PC-3 (cell line): ENCODE results near the gene OVCA2. TPM values are rescaled to one million over a fixed set of nuclear protein-coding genes. Genes with fewer than 3 reads are reported as not detected.
A peak's percentile ranks its signal among the peaks of the same experiment; 100 is the strongest.

Experiments
- ATAC-seq: fragments of 200-7000 bp; cut with Tn5 transposase; 2 replicates; pipeline ENCODE4 v1.9.1; 2020; ENCODE audit warnings: mild to moderate bottlenecking, moderate library complexity
- BruUV-seq: library from RNA; stranded (reverse); fragments of 400-500 nt; replicated peaks from 2 replicates; lab custom pipeline; 2021; lab: Mats Ljungman, UMichigan
- CTCF ChIA-PET: fragments of 300-600 bp; sonication (Branson Sonifier 250); formaldehyde crosslinking; loops from one replicate; lab custom pipeline; 2022; ENCODE audit warnings: antibody characterized with exemption; lab: Charles Lee
- POLR2A ChIA-PET: fragments of 300-600 bp; sonication (Branson Sonifier 250); formaldehyde crosslinking; loops from one replicate; lab custom pipeline; 2022; ENCODE audit warnings: antibody characterized with exemption; ENCODE audit not compliant: unreplicated experiment; lab: Charles Lee
- DNase-seq: peaks from one replicate; pipeline ENCODE4 v3.0.0-alpha.2; 2015
- H2AFZ ChIP-seq: fragments of 300-600 bp; sonication (generic); 2 replicates; pipeline ENCODE4 v1.6.0; 2016; ENCODE audit warnings: antibody characterized with exemption, low read length
- H3F3A ChIP-seq: fragments of 300-600 bp; sonication (generic); one replicate; pipeline ENCODE4 v1.6.0; 2017; ENCODE audit warnings: antibody characterized with exemption, low read length, control low read depth, mild to moderate bottlenecking; ENCODE audit not compliant: unreplicated experiment
- H3K27ac ChIP-seq: fragments of 300-600 bp; sonication (generic); 2 replicates; pipeline ENCODE4 v1.5.1; 2016; ENCODE audit warnings: mild to moderate bottlenecking, low read length
- H3K27me3 ChIP-seq: fragments of 300-600 bp; sonication (generic); 2 replicates; pipeline ENCODE4 v1.6.1; 2016; ENCODE audit warnings: low read length, mixed read lengths
- H3K36me3 ChIP-seq: fragments of 300-600 bp; sonication (generic); 2 replicates; pipeline ENCODE4 v1.6.1; 2016; ENCODE audit warnings: low read depth, mixed run types, low read length, mixed read lengths
- H3K4me1 ChIP-seq: fragments of 300-600 bp; sonication (generic); 2 replicates; pipeline ENCODE4 v1.5.1; 2016; ENCODE audit warnings: low read length; ENCODE audit not compliant: insufficient read depth
- H3K4me2 ChIP-seq: fragments of 300-600 bp; sonication (generic); 2 replicates; pipeline ENCODE4 v1.6.0; 2016; ENCODE audit warnings: low read length
- H3K4me3 ChIP-seq: fragments of 300-600 bp; sonication (generic); 2 replicates; pipeline ENCODE4 v1.5.1; 2016; ENCODE audit warnings: mild to moderate bottlenecking, low read length, mixed read lengths
- H3K79me2 ChIP-seq: fragments of 300-600 bp; sonication (generic); 2 replicates; pipeline ENCODE4 v1.6.1; 2017; ENCODE audit warnings: low read length, mixed read lengths
- H3K9ac ChIP-seq: fragments of 300-600 bp; sonication (generic); 2 replicates; pipeline ENCODE4 v1.6.0; 2016; ENCODE audit warnings: mild to moderate bottlenecking, low read length
- H3K9me2 ChIP-seq: fragments of 300-600 bp; sonication (generic); replicated peaks from 2 replicates; pipeline ENCODE4 v1.6.1; 2016; ENCODE audit warnings: mixed run types, low read length, mixed read lengths
- H3K9me3 ChIP-seq: fragments of 300-600 bp; sonication (generic); 2 replicates; pipeline ENCODE4 v1.6.1; 2016; ENCODE audit warnings: low read length, mixed read lengths
- H4K20me1 ChIP-seq: fragments of 300-600 bp; sonication (generic); 2 replicates; pipeline ENCODE4 v1.6.1; 2016; ENCODE audit warnings: low read length, mixed read lengths
- EZH2 ChIP-seq: fragments of 300-600 bp; sonication (generic); IDR thresholded peaks from one replicate; pipeline ENCODE4 v1.6.1; 2017; ENCODE audit warnings: antibody characterized with exemption, mild to moderate bottlenecking, low read length; ENCODE audit not compliant: unreplicated experiment
- EZH2phosphoT487 ChIP-seq: fragments of 300-600 bp; sonication (generic); IDR thresholded peaks from 2 replicates; pipeline ENCODE4 v1.6.1; 2018; ENCODE audit warnings: mild to moderate bottlenecking, antibody characterized with exemption, low read length, borderline replicate concordance
- intact Hi-C: fragments of 100-400 bp; cut with micrococcal nuclease; formaldehyde crosslinking; loops from 2 replicates; pipeline ENCODE4 v1.9.0; 2023
- total RNA-seq: library from RNA; depleted of rRNA; stranded (reverse); fragments of >200 nt; gene quantifications from 2 replicates; pipeline ENCODE4 v1.2.3, GENCODE V29; 2014
- TF ChIP-seq, protein P1 (sequence below): fragments of 300-600 bp; sonication (generic); conservative IDR thresholded peaks from 2 replicates; pipeline ENCODE4 v1.5.1; 2017; ENCODE audit warnings: antibody characterized with exemption, low read depth, mild to moderate bottlenecking, low read length

Gene OVCA2
- total RNA-seq, 1 experiment from 2014 or later = 58.6 TPM

DNA sequence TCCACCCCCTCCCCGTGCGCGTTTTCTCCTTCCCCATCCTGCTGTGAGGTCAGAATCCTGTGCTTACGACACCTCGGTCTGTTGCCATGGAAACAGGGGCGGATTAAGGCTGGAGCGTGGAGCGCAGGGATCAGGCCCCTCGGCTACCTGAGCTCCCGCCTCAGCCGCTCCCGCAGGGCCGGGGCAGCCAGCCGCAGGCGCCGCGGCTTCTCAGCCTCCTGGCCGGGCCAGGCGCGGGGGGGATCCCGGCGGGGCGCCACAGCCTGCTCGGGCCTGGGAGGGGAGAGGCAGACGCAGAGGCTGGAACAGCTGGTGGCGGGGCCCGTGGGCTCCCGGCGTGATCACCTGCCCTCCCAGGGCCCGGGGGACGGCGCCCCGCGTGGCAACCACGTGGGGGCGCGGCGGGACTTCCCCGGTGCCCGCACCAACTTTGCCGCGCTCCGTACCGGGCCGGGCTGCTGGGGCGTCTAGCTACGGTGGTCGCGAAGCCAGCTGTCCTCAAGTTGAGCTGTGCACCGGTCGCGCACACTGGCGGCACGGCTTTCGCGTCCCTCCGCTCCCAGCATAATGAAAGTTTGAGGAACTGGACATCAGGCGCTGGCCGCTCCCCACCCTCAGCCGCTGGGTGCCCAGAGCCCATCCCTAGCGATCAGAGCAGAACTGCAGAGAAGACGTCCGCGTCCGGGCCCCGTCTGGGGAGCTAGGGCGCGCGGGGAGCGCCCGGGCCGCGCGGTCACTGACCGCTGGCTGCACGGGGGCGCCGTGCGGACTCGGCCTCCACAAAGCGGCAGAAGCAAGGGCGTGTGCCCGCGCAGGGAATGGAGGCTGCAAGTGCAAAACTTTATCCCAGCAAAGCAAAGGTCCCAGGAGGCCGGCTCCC lies 17.9 kb upstream of the OVCA2 start:
- BruUV-seq = no TSS peak
- H3K4me2 ChIP-seq = peak overlapping the region; percentile 95
- POLR2A ChIA-PET = no interaction called here
- peaks cover 38% of the 10 kb centered on the region for H3K79me2 ChIP-seq
- intact Hi-C loops = no loop called here
- peak overlapping the region; percentile 78; the same call in 1 of the 2 replicates for H2AFZ ChIP-seq
- H3K9ac ChIP-seq = peak overlapping the region; percentile 61
- CTCF ChIA-PET = interaction anchor here (0.8 to 2.6 kb wide), 2 partner anchors 115 kb away, joined by 3 to 52 read pairs; no protein-coding TSS in a partner anchor
- H3K27me3 ChIP-seq = no peaks in the 10 kb centered on the region
- DNase-seq (peak; percentile 53), ATAC-seq (no peak)
- H3K4me1 ChIP-seq = no peaks in the 10 kb centered on the region
- no peaks in the 10 kb centered on the region for H3K9me2 ChIP-seq
- H3K9me3 ChIP-seq = no peaks in the 10 kb centered on the region
- H4K20me1 ChIP-seq = no peaks in the 10 kb centered on the region
- TF ChIP-seq, protein P1, sequence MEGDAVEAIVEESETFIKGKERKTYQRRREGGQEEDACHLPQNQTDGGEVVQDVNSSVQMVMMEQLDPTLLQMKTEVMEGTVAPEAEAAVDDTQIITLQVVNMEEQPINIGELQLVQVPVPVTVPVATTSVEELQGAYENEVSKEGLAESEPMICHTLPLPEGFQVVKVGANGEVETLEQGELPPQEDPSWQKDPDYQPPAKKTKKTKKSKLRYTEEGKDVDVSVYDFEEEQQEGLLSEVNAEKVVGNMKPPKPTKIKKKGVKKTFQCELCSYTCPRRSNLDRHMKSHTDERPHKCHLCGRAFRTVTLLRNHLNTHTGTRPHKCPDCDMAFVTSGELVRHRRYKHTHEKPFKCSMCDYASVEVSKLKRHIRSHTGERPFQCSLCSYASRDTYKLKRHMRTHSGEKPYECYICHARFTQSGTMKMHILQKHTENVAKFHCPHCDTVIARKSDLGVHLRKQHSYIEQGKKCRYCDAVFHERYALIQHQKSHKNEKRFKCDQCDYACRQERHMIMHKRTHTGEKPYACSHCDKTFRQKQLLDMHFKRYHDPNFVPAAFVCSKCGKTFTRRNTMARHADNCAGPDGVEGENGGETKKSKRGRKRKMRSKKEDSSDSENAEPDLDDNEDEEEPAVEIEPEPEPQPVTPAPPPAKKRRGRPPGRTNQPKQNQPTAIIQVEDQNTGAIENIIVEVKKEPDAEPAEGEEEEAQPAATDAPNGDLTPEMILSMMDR = peak; percentile 22; the same call in 1 of the 2 replicates
- TF ChIP-seq EZH2phosphoT487 (no peak), EZH2 (no peak)
- no peaks in the 10 kb centered on the region for H3K36me3 ChIP-seq
- no peaks in the 10 kb centered on the region for H3F3A ChIP-seq
- H3K4me3 ChIP-seq = peak overlapping the region; percentile 76
- no peak overlapping the region for H3K27ac ChIP-seq

DNA sequence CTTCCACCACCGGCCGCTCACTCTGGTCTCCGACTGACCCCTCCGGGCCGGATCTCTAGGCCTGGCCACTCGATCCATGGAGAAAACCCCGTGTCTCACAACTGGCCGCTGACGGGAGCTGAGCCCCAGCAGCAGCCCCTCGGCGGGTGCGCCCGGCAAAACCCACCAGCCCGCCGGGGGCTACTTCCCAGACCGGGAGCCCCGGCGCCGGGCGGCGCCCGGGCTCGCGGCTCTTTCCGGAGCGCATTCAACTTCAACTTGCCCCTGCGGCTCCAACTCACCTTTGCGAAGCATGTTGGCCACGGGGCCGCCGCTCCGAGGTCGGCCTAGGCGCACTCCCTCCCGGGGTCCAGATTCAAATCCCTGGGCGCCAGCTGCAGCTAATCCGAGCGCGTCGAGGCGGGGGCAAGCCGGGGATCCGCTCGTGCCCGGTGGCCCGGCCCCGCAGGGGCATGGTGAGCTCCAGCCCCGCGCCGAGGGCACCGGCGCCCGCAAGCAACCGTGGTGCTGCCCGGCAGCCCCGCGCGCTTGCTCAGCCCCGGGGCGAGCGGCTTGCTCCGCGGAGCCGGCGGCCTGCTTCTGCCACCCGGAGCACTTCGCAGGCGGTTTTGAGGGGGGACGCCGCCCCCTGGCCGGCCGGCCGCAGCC lies 17.1 kb upstream of the OVCA2 start:
- ATAC-seq = no peak
- Histone ChIP-seq H3K9me3 (no peaks in the 10 kb centered on the region), H4K20me1 (no peaks in the 10 kb centered on the region), H3K36me3 (no peaks in the 10 kb centered on the region), H3K4me2 (peak overlapping the region; percentile 95), H3K27me3 (no peaks in the 10 kb centered on the region), H3K79me2 (peaks cover 34% of the 10 kb centered on the region), H3F3A (no peaks in the 10 kb centered on the region), H3K9me2 (no peaks in the 10 kb centered on the region), H2AFZ (peak overlapping the region; percentile 78; the same call in 1 of the 2 replicates), H3K4me3 (peak overlapping the region; percentile 76), H3K4me1 (no peaks in the 10 kb centered on the region), H3K27ac (no peak overlapping the region), H3K9ac (peak overlapping the region; percentile 61)
- CTCF ChIA-PET = interaction anchor here (2.6 kb wide), 1 partner anchor 116 kb away, joined by 52 read pairs; no protein-coding TSS in a partner anchor
- no TSS peak for BruUV-seq
- DNase-seq = no peak
- POLR2A ChIA-PET = no interaction called here
- no peak for TF ChIP-seq EZH2
- TF ChIP-seq, protein P1 = no peak
- no peak for TF ChIP-seq EZH2phosphoT487
- intact Hi-C loops = no loop called here
